NCI-H2029 (cell line): ENCODE results near the gene AGR3.
A peak's percentile ranks its signal among the peaks of the same experiment; 100 is the strongest.
"Not testable (repeated sequence)": the region's sequence is repeated elsewhere in the genome, so short reads cannot be mapped to it uniquely, and the experiment has no call there.

Source experiments
- DNase-seq: peaks from one replicate; lab custom pipeline; 2025; lab: John Stamatoyannopoulos, UW

Gene AGR3

DNA sequence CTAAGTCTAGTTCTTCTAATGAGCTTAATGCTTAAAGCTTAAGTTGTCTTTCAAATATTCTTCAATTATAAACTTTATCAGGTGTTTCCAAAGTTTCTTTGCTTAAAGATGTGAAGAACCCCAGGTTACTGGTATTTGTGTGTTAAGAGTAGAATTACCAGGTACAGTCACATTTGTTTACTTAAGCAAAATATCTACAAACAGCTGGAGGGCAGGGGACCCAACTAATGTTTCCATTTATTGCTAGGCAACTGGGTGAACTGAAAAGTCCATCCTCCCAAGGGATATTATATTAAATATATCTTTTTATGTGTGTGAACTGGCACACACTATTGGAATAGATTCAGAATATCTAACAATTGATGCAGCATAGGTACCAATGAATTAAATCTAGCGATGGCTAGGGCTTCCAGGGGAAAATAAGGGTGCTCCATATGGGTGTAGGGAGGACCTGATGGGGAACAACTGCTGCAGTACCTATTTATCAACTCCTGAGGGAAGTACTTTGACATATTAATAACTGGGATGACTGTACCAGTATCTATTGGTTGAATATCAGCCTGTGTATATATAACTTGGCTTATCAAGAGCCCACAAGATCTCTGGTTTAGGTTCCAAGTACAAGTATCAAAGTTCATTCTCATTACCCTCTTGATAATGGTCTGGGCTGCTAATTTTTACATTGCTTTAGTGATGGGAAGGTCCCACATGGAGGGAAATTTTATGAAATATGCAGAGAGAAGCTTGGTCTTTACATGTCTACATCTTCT is 10.3 kb upstream of the AGR3 start:
- no peak for DNase-seq

DNA sequence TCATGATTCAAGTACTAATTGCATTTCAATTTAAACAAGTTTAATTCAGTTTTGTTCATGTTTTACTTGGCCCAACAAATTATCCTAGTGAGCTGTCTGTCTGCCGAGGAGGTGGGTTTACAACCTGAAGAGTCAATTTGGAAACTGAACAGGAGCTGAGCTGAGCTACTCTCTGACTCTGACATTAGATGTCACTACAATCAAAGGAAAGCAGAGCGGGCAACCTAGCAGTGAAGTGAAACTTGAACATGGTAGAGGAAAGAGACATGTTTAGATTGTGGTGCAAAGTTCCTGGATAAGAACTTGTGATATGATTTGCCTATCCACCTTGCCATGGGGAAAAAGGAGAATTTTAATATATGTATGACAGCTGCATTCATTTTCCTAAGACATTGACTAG is 9.6 kb upstream of the AGR3 start:
- DNase-seq = no peak

DNA sequence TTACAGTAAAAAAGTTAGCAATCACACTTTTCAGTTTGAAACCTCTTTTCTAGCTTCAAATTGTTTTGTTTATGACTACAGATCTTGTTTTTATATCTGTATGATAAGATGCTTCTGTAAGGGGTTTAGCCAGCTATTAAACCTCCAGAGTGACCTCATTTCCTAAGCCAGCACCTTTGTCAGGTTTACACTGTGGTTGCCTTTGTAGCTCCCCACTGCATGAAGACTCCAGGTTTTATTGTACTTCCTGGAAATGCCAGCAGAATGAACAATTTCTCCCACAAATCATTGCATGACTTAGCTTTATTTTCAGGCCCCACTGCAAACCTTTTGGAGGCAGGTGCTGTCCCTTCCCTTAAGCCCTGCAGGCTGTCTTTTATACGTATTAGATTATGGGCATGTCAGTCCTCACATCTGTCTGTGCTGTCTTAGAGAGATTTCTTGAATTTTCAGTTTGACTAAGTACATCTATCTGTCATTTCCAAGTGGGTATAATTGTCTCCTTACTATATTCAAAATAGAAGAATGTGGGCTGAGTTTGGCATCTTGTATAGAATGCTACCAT is 8.2 kb upstream of the AGR3 start:
- DNase-seq = no peak

DNA sequence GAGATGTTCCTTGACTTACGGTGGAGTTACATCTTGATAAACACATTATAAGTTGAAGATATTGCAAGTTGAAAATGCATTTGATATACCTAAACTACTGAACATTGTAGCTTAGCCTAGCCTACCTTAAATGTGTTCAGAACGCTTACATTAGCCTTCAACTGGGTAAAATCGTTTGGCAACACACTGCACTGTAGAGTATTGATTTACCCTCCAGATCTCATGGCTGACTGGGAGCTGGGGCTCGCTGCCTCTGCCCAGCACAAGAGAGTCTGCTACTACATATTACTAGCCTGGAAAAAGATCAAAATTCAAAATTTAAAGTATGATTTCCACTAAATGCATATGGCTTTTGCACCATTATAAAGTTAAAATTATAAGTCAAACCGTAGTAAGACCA is 7.5 kb upstream of the AGR3 start:
- DNase-seq = no peak

DNA sequence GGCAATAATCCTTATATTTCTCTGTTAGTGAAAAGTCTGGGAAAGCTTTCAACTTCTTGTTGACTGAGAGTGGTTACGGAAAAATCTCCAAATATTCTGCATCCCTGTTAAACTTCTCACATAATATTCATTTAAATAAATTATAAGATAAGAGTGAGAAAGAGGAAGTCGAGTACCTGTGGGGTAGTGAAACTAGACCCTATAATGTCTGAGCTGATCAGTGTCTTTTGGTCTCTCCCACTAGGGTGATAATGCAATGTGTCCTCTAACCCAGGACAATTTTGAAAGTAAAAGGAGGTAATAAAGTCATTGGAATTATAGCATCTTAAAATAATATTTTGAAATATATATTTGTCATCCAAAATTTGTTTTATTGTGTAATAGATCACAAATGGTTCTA is 2.1 kb upstream of the AGR3 start:
- DNase-seq = no peak

DNA sequence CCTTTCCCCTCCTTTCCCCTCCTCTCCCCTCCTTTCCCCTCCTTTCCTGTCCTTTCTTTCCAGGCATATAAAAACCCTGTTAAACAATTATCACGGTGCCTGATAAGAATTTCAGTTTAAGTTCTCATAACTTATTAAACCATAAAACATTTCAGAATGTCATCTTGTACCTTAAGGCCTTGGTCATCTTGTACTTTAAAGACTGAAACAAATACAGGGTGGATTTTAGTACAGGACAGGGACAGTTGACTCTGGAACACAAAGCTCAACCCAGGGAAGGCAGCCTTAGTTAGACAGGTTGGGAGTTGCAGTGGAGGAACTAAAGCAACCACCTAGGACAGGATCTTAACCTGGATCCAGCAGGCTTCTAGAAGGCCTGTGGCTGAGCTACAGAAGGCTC is 1.2 kb downstream of the AGR3 start:
- DNase-seq = no peak

DNA sequence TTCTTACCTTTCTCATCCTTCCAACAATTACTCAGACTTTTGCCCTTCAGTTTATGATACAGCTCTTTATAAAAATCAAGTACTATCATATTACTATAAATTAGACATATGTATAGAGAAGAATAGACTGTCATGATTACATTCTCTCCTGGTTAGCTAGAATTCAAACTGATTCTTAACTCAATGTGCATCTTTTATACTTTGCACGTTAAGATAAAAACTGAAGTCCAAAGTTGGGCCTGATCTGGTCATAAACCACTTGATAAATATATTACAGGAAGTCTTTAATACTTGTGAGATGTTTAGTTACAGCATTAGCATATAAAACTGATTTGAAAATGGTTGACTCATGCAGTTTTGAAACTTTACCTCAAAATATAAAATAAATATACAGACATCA is 2.6 kb downstream of the AGR3 start:
- no peak for DNase-seq

DNA sequence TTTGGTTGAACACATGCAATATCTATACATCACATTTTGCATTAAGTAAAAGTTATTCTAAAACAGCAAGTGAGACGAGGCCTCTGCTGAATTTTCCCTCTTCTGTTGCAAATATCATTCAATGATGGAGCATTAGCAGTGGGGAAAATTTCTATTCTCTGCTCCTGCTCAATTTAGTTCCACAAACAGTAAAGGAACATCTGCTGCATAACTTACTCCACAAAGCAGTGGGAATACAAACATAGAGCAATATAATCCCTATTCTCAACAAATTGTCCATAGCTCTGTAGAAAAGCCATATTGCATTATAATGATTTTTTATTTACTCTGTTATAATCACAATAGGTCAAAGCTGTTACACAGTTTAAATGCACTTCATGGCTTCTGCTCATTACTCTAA is 5.9 kb downstream of the AGR3 start:
- no peak for DNase-seq

DNA sequence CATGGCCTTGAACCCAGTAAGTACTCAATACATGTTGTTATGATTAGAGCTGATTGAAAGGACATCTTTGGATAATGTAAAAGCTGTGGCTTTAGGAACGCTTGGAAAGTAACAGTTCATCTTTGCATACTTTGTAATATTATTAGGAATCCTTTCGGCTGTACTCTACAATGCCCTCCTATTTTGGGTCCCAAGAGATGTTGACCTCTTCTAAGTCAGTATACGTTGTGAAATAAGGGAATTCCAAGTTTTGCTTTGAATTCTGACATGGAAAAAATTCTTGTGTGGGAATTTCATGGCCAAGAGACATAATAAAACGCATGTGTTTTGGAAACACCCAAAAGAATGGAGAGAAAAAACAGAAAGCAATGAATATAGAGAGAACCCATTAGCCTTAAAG is 7.7 kb downstream of the AGR3 start:
- no peak for DNase-seq

DNA sequence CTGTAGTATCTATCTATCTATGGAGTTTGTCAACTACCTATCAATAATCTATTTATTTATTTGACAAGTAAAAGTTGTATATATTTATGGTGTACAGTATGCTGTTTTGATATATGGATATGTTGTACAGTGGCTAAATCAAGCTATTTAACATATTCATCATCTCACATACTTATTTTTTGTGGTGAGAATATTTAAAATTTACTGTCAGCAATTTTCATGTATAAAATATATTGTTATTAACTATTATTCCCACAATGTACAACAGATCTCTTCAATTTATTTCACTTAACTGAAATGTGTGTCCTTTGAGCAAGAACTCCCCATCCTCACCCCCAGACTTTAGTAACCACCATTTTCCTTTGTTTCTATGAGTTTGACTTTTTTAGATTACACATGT is 14.5 kb downstream of the AGR3 start:
- no peak for DNase-seq

DNA sequence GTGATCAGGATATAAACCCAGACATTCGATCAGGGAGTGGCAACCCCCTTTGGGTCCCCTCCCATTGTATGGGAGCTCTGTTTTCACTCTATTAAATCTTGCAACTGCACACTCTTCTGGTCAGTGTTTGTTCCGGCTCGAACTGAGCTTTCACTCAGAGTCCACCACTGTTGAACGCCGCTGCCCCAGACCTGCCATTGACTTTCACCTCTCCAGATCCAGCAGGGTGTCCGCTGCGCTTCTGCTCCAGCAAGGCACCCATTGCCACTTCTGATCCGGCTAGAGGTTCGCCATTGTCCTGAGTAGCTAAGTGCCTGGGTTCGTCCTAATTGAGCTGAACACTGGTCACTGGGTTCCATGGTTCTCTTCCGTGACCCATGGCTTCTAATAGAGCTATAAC is 28.6 kb downstream of the AGR3 start:
- DNase-seq = not testable (repeated sequence)

DNA sequence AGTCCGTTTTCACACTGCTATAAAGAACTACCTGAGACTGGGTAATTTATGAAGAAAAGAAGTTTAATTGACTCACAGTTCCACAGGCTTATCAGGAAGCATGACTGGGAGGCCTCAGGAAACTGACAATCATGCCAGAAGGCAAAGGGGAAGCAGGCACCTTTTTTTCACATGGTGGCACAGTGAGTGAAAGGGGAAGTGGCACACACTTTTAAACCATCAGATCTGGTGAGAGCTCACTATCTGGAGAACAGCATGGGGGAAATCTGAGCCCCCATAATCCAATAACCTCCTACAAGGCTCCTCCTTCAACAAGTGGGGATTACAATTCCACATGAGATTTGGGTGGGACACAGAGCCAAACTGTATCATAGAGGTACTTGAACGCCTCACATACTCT is 30.0 kb downstream of the AGR3 start:
- no peak for DNase-seq

DNA sequence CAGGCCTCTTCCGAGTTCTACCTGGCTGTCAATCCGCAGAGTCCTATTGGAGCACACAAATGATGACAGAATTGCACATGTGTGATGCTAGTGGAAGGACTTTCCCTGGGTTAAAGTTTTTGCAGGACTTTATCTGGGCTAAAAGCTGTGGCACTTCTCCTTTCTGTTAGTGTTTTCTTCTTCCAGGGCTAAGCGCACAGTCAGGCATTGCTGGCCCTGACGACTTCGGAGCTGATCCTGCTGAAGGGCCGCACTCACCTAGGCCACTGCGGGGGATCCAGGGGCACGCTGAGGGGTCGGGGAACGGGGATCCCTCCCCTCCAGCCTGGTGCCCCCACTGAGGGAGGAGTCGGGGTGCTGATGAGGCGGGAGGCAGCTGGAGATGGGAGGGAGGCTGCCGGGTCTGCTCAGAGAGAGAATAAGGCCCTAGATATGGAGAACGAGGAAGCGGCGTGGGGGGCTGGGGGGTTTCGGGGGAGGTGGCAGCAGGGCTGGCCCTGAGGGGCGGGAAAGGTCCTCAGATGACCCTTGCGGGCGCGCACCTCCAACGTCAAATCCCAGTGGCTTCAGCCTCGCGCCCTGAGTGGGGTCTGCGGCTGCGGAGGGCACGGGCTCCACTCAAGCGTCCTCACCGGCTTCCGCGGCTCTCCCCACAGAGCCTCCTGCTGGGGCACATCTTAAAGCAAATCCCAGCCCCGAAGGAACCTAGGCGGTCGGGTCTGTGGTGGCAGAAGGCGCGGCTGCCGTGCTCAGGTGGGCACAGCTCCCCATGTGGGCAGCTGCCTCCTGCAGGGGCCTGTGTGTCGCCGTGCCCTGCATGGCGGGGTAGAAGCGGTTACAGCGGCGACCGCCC is 30.9 kb downstream of the AGR3 start:
- DNase-seq = no peak

DNA sequence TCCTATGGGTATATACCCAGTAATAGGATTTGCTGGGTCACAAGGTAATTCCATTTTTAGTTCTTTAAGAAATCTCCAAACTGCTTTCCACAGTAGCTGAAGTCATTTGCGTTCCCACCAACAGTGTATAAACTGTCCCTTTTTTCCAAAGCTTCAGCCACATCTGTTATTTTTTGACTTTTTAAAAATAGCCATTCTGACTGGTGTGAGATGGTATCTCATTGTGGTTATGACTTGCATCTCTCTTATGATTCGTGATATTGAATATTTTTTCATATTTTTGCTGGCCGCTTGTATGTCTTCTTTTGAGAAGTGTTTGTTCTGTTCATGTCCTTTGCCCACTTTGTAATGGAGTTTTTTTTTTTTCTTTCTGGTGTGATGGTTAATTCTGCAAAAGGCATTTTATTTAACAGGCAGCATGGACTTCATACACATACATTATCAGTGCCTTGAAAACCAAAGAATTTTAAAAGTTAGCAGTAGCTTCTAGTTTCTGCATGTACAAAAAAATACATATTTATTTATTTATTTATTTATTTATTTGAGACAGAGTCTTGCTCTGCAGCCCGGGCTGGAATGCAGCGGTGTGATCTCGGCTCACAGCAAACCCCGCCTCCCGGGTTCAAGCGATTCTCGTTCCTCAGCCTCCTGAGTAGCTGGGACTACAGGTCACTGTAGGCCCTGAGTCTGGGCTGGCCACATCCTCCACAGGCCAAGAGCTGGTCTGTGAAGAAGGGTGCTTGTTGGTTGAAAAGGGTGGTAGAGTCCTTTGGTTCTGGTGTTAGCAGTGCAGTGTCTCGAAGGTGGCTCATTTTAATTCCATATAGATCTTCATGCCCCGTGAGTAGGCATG is 32.3 kb downstream of the AGR3 start:
- no peak for DNase-seq

DNA sequence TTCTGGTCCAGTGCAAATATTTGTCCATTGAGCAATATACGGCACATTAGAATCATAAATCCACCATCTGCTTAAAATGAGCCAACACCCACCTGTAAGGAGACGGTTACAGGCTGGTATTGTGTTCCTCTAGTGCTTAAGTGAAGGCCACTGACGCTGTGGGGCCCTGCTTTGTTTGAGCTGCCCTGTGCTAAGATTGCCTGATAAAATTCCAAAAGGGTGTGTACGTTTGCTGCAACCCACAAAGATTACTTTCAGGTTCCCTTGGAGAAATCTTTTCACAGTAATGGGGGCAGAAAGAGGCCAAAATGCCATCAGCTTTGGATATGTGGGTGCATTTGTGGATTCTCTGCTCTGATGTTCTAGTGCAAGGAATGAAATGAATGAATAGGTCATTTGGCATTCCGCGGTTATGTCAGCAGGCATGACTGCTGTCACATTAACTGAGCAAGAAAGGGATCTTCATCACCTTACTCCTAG is 34.4 kb downstream of the AGR3 start:
- DNase-seq = peak; percentile 15

DNA sequence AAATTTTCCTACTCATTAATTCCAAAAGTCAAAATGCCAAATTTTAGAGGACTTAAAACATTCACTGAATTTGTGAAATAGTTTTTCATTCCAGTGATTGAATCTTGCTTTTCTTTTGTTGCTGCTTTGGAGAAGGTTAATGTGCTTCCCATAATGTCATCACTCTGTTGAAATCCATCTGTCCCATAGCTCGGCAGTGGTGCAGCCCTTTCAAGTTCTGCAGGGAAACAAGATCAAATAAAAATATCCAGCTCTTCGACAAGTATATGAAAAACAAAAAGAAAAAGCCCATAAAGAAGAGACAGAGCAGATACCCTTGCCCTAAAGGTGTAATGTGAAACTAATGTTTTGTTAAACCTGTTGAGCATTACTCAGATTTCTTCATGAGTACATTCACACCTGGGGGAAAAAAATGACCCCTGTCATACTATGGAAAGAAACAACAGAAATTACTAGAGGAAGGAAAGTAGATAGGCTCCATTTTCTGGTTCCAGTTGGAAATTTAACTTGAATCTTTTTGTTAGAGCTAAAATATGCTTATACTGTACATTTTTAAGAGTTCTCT is 35.1 kb downstream of the AGR3 start:
- DNase-seq = peak; percentile 0

DNA sequence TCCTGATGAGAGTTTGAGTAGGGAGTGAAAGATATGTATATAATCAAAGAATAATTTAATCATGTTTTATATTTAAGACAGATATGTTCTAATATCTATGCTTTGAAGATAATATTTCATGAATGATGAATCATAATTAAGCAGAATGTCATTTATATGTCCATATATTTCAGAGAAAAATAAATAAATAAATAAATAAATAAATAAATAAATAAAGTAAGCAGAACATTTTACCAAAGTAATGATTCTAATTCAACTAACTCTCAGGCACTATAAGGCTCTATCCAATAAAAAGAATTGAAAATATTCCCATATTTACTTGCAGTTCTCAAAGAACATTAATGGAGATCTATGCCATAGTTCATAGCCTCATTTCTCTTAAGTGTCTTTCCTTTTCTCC is 36.0 kb downstream of the AGR3 start:
- DNase-seq = no peak

DNA sequence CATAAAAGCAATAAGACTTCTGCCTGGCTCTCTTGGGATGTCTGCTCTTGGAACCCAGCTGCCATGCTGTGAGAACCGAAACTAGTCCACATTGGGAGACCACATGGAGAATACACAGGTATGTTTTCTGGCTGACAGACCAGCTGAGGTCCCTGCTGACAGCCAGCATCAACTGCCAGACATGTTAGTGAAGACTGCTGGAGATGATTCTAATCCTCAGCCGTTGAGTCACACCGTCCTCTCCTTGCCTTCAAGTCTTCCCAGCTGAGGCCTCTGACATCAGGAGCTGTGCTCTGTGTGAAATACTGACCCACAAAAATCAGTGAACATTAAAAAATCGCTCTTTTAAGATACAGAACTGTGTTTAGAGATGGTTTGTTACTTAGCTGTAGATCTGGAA is 40.1 kb downstream of the AGR3 start:
- no peak for DNase-seq

DNA sequence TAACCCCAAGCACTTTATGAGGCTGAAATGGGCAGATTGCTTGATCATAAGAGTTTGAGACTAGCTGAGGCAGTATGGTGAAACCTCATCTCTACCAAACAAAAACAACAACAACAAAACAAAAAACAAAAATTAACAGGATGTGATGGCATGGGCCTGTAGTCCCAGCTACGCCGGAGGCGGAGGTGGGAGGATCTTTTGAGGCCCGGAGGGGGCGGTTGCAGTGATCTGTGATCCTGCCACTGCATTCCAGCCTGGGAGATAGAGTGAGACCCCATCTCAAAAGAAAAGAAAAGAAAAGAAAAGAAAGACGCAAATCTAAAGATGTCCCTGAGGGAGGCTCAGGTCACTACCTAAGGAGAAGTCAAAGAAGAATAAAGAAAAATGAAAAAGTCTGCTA is 41.7 kb downstream of the AGR3 start:
- DNase-seq = no peak

DNA sequence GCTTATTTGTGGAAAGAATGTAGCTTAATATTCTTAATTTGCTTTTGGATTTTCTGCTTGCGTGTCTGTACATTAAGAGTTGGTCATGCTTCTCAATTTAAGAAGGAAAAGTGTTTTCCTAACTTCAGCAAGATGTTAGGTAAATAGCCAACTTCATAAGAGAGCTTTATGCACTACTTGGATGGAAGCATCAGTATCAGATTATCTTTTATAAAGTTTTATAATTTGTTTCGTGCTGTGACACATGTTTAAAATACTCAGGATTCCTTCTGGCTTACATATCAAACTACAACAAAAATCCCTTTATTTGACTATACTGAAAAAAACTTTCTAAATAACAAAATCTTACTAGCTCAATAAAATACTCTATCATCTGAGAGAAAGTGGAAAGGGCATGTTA is 42.1 kb downstream of the AGR3 start:
- no peak for DNase-seq

DNA sequence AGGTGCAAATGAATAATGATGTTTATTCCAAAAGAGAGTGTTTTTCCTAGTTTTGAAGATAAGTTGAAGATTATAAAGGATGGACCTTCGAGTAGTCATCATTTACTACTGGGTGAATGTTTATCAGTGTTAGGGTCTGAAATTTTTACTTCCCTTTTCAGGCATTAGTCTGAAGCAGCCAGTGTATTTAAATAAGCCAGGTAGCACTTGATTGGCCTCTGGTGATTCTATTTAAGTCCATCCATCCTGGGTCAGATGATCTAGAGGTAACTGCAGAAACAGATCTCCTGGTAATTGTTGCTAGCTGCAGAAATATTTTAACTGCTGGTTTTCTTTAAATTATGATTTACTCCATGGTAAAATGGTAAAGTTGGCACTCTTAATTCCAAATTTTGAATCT is 42.9 kb downstream of the AGR3 start:
- no peak for DNase-seq

DNA sequence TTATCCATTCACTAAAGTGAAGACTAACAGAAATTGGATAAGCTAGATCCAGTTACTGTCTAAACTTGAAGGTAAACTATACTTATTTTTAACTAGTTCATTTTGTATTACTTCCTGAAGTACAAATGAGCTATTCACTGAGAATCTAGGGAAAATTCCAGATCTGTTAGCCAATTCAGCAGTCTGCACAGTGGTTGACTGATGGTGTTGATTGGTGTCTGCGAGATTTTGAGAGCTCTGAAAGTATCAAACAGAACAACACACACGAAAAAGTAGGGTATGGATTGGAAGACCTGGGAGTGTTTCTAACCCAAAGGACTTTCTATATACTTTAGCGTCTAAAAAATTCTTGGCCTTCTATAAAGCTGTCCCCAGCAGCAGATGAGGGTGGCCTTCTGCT is 43.4 kb downstream of the AGR3 start:
- no peak for DNase-seq
